Measurements from ENCODE around the gene PNMA6A.
"Not testable (repeated sequence)": the region's sequence is repeated elsewhere in the genome, so short reads cannot be mapped to it uniquely, and the experiment has no call there.

Gene PNMA6A

GRCh38 chrX:153077437-153078135 is 5.3 kb downstream of the PNMA6A start:
- DNase-seq: not testable (repeated sequence)

- DNase-seq: not testable (repeated sequence)
Observed at GRCh38 chrX:153083238-153083923, 11.1 kb downstream of the PNMA6A start.

GRCh38 chrX:153102418-153102817 is 30.2 kb downstream of the PNMA6A start:
- no peak for DNase-seq

- not testable (repeated sequence) for DNase-seq
Observed at GRCh38 chrX:153104959-153105358, 32.7 kb downstream of the PNMA6A start.

GRCh38 chrX:153106092-153106801 is 34.0 kb downstream of the PNMA6A start:
- not testable (repeated sequence) for DNase-seq

DNA sequence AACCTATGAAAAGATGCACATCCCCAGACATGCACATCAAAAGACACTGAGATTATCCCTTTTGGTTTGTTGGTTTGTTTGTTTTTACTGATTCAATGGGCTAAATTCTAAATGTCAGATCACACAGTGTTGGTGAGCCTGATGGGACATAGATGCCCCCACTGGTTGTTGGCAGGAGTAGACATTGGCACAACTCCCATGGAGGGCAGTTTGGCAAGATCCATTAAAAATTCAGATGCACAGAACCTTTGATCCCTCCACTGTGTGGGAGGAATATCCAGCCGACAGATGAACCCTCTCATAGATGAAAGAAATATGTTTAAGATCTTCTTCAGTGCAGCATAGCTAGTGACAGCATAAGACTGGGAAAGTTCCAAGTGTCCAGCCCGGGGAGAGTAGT is 38.5 kb downstream of the PNMA6A start:
- not testable (repeated sequence) for DNase-seq

GRCh38 chrX:153113851-153114250 is 41.6 kb downstream of the PNMA6A start:
- not testable (repeated sequence) for DNase-seq

- not testable (repeated sequence) for DNase-seq
Observed at GRCh38 chrX:153117754-153118153, 45.5 kb downstream of the PNMA6A start.

DNA sequence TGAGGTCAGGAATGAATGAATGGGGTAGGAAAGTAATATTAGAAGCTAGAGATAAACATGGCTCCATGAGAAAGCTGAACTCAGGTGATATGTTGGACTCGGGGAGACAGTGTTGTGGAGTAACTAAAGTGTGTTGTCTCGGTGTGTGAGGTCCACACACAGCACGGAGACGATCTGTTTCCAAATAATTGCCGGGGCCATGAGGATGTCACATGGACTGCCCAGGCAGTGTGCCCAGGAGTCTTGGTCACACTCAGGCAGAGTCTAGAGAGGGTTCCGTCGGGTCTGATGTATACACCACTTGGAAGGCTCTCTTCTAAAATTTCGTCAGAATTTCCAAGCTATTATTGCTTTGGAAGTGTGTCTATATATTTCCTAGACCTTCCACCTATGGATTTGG is 48.0 kb downstream of the PNMA6A start:
- not testable (repeated sequence) for DNase-seq

GRCh38 chrX:153123468-153123867 is 51.2 kb downstream of the PNMA6A start:
- DNase-seq: not testable (repeated sequence)

Measured in midbrain (tissue), 1 donor.